HG02571 (cell line): ENCODE data around the gene DHX34.
"Not testable (repeated sequence)": the region's sequence is repeated elsewhere in the genome, so short reads cannot be mapped to it uniquely, and the experiment has no call there.

Experiments used
- ATAC-seq: cut with Tn5 transposase; IDR thresholded peaks from one replicate; pipeline ENCODE4 v1.9.1; 2021; ENCODE audit warnings: mild to moderate bottlenecking, moderate library complexity; ENCODE audit not compliant: unreplicated experiment

DHX34 gene

DNA sequence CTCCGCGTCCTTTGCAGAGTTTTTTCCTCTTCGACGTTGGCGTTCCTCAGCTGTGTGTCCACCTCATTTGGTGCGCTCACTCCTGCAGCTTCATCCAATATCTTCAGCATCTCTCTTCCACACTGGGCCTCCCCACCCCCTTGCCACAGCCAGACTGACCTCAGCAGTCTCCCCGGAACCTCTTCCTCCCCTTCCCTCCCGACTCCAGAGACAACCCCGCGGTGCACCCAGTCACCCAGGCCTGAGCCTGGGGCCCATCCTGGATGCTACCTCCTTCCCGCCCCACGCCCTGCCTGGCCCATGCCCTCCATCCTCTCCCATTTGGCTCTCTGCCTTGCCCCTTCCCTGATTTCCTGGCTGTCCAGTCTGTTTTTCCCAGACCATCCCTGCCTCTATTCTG, 25.2 kb upstream of the DHX34 start:
- ATAC-seq: no peak

DNA sequence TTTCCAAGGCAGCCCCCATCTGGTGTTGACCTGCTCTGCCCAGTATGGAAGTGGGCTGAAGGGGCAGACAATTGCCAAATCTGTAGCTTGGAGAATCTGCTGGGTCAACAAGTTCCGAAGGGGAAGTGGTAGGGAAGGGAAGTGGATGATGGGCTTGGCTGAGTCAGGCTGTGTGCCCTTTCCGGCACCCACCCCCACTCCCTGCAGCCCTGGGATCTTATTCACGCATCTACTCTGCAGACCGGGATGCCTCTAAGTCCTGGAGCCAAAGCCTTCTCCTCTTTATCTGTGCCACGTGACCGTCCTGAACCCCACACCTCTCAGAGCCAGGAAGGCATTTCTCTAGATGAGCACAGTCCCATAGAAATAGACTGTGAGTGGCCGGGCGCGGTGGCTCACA, 24.6 kb upstream of the DHX34 start:
- no peak for ATAC-seq

DNA sequence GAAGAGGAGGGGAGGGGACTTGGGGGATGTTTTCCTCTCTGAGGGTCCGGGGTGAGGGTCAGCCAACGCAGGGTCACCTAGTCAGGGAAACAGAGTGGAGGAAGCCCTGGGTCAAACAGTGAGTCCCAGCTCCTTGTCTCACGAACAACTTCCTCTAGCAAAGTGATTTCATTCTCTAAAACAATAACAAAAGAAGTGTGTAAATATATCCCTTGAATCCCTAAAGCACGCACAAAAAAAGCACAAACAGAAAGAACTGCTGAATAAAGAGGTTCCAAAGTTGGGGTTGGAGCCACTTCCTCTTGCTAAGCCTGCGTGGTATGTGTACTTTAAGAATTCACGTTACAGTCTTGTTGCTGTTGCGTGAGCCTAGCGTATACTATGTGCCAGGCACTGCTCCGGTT, 18.6 kb upstream of the DHX34 start:
- ATAC-seq: no peak

DNA sequence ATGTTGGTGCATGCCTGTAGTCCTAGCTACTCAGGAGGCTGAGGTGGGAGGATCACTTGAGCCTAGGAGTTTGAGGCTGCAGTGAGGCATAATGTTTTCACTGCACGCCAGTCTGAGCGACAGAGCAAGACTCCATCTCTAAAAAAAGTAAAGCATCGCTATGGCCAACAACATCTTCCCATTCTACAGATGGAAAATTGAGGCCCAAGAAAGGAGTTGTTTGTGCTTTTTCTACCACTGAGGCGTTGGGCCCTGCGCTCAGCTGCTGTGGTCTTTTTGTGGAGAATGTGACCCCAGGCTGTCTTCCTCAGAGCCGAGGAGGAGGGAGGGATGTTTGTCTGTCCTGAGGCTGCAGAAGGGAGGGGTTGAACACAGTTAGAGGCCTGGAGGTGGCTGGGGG, 17.6 kb upstream of the DHX34 start:
- no peak for ATAC-seq

DNA sequence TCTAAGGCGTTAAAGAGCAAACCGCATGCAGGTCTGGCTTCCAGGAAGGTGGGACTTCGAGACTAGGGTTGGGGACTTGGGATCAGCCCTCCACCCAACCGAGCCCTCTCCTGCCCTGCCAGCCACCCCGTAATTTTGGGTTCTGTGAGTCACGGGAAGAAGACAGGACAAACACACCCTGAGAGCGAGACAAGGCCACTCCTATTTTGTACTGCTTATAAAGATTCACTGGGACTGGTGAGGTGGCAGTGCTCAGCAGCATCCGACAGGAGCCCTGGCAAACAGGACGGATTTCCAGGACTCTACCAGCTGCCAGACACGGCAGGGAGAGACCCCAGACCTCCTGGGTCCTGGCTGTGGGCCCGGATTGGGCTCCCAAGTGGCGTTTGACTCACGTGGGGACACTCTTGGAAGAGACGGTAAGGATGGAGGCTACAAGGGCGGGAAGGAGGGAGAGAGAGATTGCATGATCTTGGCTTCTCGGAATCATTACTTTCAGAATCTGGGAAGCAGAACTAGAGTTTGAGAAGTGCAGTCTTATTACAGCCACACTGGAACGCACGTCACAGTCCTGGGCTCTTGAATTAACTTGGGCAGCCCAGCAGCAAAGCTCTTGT, 17.1 kb upstream of the DHX34 start, which contains the start of gene C5AR2:
Gene C5AR2 (plus strand): TSS at position 245 of the 617 bp plus-strand sequence. CDS start 8,625 bp downstream, outside the sequence.
- no peak for ATAC-seq

DNA sequence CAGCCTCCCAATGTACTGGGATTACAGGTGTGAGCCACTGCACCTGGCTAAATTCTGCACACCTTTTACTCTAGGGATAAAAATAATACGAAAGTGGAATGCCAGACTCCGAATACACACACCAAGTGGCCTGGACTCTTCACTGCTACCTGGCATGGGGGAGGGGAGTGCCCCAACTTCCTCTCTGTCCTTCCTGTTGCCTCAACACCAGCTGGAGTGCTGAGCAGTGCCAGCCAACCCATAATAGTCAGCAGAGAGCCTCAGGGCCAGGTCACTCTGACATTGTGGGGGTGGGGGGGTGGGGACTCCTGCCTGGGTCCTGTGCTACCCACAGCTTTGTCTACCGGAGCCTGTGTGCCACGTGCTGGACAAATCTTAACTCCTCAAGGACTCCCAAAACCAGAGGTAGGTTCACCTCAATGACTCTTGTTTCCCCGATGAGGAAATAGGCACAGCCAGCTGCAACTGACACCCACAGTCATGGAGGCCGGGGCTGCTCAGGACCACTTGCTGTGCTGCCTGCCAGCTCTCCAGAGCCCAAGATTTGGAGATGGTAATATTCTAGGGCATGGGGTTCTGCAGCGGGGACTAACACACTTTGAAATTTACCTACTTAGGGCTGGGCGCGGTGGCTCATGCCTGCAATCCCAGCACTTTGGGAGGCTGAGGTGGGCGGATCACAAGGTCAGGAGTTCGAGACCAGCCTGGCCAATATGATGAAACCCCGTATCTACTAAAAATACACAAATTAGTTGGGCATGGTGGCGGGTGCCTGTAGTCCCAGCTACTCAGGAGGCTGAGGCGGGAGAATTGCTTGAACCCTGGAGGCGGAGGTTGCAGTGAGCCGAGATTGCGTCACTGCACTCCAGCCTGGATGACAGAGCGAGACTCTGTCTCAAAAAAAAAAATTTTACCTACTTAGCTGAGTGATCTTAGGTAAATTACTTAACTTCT, 12.1 kb upstream of the DHX34 start:
- not testable (repeated sequence) for ATAC-seq

DNA sequence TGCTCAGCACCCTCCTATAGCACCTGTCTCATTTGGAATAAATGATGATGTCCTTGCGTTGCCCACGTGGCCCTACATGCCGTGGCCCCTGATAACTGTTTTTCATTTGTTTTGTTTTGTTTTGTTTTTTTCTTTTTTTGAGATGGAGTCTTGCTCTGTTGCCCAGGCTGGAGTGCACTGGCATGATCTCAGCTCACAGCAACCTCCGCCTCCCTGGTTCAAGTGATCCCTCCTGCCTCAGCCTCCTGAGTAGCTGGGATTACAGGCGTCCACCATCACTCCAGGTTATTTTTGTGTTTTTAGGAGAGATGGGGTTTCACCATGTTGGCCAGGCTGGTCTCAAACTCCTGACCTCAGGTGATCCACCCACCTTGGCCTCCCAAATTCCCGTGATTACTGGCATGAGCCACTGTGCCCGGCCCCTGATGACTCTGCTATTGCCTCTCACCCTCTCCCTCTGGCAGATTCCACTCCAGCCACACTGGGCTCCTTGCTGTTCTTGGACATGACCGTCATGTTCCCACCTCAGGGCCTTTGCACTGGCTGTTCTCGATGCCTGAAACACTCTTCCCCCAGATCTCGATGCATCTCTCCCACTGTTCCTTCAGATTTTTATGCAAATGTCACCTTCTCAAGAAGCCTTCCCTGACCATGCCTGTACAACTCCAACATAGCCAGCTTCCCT, 9.8 kb upstream of the DHX34 start:
- no peak for ATAC-seq

DNA sequence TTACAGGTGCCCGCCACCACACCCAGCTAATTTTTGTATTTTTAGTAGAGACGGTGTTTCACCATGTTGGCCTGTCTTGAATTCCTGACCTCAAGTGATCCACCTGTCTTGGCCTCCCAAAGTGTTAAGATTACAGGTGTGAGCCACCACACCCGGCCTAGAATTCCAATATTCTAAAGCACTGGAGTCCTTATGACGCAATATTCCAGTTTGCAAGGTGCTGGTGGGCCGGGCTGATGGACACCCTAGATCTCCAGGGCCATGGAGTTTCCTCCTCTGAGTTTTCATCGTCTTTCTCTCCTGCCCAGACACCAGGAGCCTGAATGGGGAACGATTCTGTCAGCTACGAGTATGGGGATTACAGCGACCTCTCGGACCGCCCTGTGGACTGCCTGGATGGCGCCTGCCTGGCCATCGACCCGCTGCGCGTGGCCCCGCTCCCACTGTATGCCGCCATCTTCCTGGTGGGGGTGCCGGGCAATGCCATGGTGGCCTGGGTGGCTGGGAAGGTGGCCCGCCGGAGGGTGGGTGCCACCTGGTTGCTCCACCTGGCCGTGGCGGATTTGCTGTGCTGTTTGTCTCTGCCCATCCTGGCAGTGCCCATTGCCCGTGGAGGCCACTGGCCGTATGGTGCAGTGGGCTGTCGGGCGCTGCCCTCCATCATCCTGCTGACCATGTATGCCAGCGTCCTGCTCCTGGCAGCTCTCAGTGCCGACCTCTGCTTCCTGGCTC, 8.5 kb upstream of the DHX34 start:
- ATAC-seq: no peak

DNA sequence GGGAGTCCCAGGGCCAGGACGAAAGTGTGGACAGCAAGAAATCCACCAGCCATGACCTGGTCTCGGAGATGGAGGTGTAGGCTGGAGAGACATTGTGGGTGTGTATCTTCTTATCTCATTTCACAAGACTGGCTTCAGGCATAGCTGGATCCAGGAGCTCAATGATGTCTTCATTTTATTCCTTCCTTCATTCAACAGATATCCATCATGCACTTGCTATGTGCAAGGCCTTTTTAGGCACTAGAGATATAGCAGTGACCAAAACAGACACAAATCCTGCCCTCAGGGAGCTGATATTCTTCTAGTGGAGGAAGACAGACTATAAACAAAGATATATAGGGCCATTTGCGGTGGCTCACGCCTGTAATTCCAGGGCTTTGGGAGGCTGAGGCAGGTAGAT, 7.4 kb upstream of the DHX34 start:
- no peak for ATAC-seq

DNA sequence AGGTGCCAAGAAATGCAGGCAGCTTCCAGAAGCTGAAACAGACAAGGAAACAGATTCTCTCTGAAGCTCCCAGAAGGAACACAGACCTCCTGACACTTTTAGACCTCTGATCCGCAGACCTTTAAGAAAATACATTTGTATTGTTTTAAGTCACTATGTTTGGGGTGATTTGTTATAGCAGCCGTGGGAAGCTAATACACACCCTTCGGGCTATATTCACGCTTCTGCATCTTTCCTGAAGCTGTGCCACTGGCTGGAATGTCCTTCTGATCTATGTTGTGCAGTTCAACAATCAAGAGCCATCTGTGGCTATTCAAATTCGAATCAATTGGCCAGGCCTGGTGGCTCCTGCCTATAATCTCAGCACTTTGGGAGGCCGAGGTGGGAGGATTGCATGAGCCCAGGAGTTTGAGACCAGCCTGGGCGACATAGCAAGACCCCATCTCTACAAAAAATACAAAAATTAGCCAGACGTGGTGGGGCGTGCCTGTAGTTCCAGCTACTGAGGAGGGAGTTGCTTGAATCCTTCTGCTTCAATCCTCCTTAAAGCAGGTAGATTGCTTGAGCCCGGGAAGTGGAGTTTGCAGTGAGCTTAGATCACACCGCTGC, 5.8 kb upstream of the DHX34 start:
- ATAC-seq: no peak

DNA sequence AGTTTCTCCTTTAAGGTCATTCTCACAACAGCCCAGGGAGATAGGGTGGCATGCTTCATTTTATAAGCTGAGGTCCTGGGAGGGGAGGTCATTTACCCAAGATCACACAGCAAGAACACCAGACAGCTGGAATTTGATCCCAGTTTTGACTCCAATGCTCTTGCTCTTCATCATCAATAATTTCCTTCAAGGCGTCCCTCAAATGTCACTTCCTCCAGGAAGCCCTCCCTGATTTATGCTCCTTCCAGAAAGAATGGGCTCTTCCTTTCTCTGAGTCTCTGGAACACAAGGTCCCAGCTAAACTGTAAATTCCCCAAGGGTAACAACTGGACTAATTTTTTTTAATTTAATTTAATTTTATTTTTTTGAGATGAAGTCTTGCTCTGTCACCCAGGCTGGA, 4.7 kb upstream of the DHX34 start:
- ATAC-seq: no peak

DNA sequence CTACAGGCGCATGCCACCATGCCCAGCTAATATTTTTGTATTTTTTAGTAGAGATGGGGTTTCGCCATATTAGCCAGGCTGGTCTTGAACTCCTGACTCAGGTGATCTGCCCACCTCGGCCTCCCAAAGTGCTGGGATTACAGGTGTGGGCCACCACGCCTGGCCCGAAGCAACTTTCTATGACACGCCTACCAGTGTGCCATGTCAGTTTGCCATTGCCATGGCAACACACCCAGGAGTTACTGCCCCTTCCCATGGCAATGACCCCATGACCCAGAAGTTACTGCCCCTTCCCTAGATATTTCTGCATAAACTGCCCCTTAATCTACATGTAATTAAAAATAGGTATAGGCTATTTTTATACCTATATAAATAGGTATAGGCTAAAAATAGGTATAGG, 3.1 kb upstream of the DHX34 start:
- ATAC-seq: not testable (repeated sequence)

DNA sequence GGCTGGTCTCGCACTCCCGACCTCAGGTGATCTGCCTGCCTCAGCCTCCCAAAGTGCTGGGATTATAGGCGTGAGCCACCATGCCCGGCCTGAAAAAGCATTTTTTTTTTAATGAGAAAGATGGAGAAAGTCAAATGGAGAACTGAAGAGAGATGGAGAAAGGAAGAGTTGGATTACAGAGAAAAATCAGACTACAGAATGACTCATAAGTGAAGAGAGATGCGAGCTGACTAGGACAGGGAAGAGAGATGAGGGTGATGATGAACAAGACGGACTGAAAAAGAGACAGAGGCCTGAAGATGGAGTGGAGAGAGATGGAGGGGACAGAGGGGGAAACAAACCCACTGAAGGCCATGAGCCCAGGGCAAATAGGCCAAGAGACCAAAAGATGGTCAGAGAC, 1.5 kb downstream of the DHX34 start:
- no peak for ATAC-seq

DNA sequence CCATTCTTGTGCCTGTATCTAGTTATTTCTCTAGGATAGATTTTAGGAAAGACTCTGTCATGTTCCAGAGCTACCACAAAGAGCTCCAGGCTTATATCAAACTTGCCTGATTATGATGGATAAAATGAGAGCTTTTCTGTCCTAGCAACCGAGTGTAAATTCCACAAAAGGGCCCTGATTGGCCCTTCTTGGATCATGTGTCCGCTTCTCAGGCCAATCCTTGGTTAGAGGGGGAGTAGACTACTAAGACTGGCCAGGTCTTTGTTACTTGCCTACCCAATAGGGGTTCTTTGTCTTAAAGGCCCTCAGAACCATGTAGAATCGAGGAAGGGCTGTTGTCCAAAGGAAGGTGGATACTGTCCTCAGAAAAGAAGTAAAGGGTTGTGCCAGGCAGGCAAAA, 2.4 kb downstream of the DHX34 start:
- ATAC-seq: no peak

DNA sequence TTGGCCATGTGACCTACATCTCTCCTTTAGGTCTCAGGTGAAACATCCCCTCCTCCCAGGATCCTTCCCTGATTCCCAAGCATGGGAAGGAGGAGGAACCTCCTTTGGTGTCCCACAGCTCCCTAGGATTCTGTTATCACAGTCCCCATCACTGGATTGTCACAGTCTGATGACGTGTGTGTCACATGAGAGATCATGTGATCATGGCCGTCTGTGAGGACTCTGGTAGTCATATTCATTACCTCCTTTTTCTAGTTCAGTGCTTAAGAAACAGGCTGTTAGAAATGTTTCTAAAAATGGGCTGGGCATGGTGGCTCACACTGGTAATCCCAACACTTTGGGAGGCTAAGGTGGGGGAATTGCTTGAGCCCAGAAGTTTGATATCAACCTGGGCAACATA, 3.0 kb downstream of the DHX34 start:
- no peak for ATAC-seq

DNA sequence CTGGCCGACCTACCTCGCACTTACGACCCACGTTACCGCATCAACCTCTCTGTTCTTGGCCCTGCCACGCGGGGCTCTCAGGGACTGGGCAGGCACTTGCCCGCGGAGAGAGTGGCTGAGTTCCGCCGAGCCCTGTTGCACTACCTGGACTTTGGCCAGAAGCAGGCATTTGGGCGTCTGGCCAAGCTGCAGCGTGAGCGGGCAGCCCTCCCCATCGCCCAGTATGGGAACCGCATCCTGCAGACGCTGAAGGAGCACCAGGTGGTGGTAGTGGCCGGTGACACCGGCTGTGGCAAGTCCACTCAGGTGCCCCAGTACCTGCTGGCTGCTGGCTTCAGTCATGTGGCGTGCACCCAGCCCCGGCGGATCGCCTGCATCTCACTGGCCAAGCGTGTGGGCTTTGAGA, 4.2 kb downstream of the DHX34 start:
- no peak for ATAC-seq

DNA sequence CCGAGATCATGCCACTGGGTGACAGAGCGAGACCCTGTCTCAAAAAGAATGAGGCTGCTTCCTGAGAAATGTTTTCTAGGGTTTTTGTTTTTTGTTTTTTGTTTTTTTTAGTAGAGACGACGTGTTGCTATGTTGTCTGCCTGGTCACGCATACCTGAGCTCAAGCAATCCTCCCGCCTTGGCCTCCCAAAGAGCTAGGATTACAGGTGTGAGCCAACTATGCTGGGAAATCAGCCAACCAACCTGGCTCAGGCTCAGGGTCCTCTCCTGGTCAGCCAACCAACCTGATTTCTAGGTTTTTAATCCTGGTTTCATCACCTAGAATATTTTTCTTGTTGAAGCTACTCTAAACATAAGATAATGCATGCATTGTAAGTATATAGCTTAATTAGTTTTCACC, 7.8 kb downstream of the DHX34 start:
- ATAC-seq: no peak

DNA sequence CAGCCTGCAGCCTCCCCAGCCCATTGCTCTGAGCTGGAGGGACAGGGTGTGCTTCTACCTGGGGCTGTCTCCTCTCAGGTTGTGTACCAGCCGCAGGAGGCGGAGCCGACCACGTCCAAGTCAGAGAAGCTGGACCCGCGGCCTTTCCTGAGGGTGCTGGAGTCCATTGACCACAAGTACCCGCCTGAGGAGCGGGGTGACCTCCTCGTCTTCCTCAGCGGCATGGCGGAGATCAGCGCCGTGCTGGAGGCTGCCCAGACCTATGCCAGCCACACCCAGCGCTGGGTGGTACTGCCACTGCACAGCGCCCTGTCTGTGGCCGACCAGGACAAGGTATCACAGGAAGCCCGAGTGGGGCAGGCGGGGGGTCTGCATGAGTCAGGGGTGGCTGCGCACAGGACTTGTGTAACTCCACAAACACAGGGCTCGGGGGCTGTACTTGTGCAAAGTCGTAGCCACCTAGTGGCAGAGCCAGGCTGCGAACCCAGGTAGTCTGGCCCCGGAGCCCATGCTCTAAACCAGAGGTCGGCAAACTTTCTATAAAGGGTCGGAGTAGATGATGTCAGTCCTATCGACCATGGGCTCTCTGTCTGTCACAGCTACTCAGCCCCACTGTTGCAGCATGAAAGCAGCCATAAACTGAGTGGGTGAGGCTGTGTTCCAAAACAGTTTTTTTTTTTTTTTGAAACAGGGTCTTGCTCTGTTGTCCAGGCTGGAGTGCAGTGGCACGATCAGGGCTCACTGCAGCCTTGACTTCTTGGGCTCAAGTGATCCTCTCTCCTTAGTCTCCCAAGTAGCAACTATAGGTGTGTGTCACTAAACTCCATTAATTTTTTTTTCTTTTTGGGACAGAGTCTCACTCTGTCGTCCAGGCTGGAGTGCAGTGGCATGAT, 8.9 kb downstream of the DHX34 start:
- no peak for ATAC-seq

DNA sequence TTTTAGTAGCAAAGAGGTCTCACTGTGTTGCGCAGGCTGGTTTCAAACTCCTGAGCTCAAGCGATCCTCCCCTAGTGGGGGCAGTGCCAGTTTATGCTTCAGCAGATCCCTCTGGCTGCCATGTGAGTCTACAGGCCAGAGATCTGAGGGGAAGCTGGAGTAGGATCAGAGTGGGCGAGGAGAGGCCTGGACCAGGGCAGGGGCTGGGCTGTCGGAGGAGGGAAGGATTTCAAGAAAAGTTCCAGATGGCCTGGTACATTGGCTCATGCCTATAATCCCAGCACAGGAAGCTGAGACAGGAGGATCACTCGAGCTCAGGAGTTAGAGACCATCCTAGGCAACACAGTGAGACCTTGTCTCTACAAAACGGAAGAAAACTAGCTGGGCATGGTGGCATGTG, 9.8 kb downstream of the DHX34 start:
- no peak for ATAC-seq

DNA sequence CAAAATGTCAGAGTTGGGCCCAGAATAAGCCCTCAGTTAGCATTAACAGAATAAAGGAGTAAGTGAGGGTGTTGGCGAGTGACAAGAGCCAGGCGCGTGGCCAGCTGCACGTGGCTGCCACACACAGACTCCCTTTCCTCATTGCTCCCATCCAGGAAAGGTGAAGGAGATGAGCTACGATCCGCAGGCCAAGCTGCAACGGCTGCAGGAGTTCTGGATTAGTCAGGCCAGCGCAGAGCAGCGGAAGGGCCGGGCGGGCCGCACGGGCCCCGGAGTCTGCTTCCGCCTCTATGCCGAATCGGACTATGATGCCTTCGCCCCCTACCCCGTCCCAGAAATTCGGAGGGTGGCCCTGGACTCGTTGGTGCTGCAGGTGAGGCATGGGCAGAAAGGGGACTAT, 13.2 kb downstream of the DHX34 start:
- no peak for ATAC-seq
